ENCODE data around the gene CCDC183.

- no peak; the same call in 1 of the 2 replicates for TF ChIP-seq POLR2A (IDR thresholded peaks at IDR 0.05; ENCODE audit: low read depth, low read length)
- TF ChIP-seq ESRRA (IDR thresholded peaks at IDR 0.05; ENCODE audit: low read length) = no peak
- no peak for TF ChIP-seq SKIL (IDR thresholded peaks at IDR 0.05; ENCODE audit: low read depth, poor library complexity, severe bottlenecking)
- no peak for TF ChIP-seq HCFC1 (IDR thresholded peaks at IDR 0.05; ENCODE audit: low read length)
- TF ChIP-seq EP300 (IDR thresholded peaks at IDR 0.05; ENCODE audit: borderline replicate concordance in 1 of 2, control insufficient read depth in 1 of 2, low read depth in 2 of 2, low read length in 2 of 2) = no peak
- no peak for TF ChIP-seq CTCF (IDR thresholded peaks at IDR 0.05 in 2 of 3, conservative IDR thresholded peaks at IDR 0.05 in 1 of 3; ENCODE audit: control insufficient read depth in 2 of 3, extremely low read depth in 1 of 3, insufficient read depth in 1 of 3, low read depth in 3 of 3, low read length in 3 of 3)
- TF ChIP-seq NRF1 (conservative IDR thresholded peaks at IDR 0.05; ENCODE audit: low read depth, low read length) = no peak
- TF ChIP-seq YY1 (IDR thresholded peaks at IDR 0.05; ENCODE audit: low read depth, low read length) = no peak
- TF ChIP-seq CBX5 (IDR thresholded peaks at IDR 0.05; ENCODE audit: low read depth) = no peak
- TF ChIP-seq CREB1 (IDR thresholded peaks at IDR 0.05; ENCODE audit: low read depth) = no peak
- TF ChIP-seq CBX3 (IDR thresholded peaks at IDR 0.05; ENCODE audit: borderline replicate concordance, low read depth) = no peak
- no peak for TF ChIP-seq MAX (IDR thresholded peaks at IDR 0.05; ENCODE audit: low read depth, low read length)
- TF ChIP-seq, protein P1, sequence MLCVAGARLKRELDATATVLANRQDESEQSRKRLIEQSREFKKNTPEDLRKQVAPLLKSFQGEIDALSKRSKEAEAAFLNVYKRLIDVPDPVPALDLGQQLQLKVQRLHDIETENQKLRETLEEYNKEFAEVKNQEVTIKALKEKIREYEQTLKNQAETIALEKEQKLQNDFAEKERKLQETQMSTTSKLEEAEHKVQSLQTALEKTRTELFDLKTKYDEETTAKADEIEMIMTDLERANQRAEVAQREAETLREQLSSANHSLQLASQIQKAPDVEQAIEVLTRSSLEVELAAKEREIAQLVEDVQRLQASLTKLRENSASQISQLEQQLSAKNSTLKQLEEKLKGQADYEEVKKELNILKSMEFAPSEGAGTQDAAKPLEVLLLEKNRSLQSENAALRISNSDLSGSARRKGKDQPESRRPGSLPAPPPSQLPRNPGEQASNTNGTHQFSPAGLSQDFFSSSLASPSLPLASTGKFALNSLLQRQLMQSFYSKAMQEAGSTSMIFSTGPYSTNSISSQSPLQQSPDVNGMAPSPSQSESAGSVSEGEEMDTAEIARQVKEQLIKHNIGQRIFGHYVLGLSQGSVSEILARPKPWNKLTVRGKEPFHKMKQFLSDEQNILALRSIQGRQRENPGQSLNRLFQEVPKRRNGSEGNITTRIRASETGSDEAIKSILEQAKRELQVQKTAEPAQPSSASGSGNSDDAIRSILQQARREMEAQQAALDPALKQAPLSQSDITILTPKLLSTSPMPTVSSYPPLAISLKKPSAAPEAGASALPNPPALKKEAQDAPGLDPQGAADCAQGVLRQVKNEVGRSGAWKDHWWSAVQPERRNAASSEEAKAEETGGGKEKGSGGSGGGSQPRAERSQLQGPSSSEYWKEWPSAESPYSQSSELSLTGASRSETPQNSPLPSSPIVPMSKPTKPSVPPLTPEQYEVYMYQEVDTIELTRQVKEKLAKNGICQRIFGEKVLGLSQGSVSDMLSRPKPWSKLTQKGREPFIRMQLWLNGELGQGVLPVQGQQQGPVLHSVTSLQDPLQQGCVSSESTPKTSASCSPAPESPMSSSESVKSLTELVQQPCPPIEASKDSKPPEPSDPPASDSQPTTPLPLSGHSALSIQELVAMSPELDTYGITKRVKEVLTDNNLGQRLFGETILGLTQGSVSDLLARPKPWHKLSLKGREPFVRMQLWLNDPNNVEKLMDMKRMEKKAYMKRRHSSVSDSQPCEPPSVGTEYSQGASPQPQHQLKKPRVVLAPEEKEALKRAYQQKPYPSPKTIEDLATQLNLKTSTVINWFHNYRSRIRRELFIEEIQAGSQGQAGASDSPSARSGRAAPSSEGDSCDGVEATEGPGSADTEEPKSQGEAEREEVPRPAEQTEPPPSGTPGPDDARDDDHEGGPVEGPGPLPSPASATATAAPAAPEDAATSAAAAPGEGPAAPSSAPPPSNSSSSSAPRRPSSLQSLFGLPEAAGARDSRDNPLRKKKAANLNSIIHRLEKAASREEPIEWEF (IDR thresholded peaks at IDR 0.05; ENCODE audit: insufficient replicate concordance, low read depth, low read length) = no peak
Measured at GRCh38 chr9:136828474-136829140, 32.5 kb downstream of the CCDC183 start.
